Endothelial cell of hepatic sinusoid (primary cell): ENCODE data around the gene RBM4.
"Not testable (repeated sequence)": the region's sequence is repeated elsewhere in the genome, so short reads cannot be mapped to it uniquely, and the experiment has no call there.

Experiments
- in situ Hi-C: cut with HindIII; loops from 2 replicates; pipeline ENCODE4 v1.10.0; 2017; ENCODE audit warnings: low sequenced_read_pairs

RBM4 gene

GRCh38 chr11:66638177-66639065 lies at the start of gene RBM4:
Gene RBM4, plus strand, starts transcription at chr11:66638703. Its CDS starts 1,009 bp downstream, at chr11:66639712.
- in situ Hi-C loops, result no loop called here

GRCh38 chr11:66589315-66589714 lies 49.2 kb upstream of the RBM4 start:
- in situ Hi-C loops, result not testable (repeated sequence)

- in situ Hi-C loops, result no loop called here
Measured at GRCh38 chr11:66589996-66590675, 48.4 kb upstream of the RBM4 start.

- in situ Hi-C loops, result no loop called here
Measured at GRCh38 chr11:66591175-66591574, 47.3 kb upstream of the RBM4 start.

- in situ Hi-C loops, result no loop called here
Measured at GRCh38 chr11:66592457-66593302, 45.8 kb upstream of the RBM4 start, which contains the start of the genes CCDC87 and CCS. Gene CCDC87, minus strand, starts transcription at chr11:66593063. Its CDS starts 48 bp downstream, at chr11:66593015. Gene CCS, plus strand, starts transcription at chr11:66593185. Its CDS starts 77 bp downstream, at chr11:66593262.

GRCh38 chr11:66593303-66593635 lies 45.2 kb upstream of the RBM4 start:
- in situ Hi-C loops, result no loop called here

- in situ Hi-C loops, result no loop called here
Measured at GRCh38 chr11:66593650-66594049, 44.9 kb upstream of the RBM4 start.

- in situ Hi-C loops, result no loop called here
Measured at GRCh38 chr11:66595245-66595904, 43.1 kb upstream of the RBM4 start.

- in situ Hi-C loops, result no loop called here
Measured at GRCh38 chr11:66598993-66599392, 39.5 kb upstream of the RBM4 start.

- in situ Hi-C loops, result loop anchor here (5.0 kb wide), 1 partner anchor 43 kb away; no protein-coding TSS in a partner anchor
Measured at GRCh38 chr11:66600219-66600618, 38.3 kb upstream of the RBM4 start.

- in situ Hi-C loops, result loop anchor here (5.0 kb wide), 1 partner anchor 43 kb away; no protein-coding TSS in a partner anchor
Measured at GRCh38 chr11:66600631-66601233, 37.8 kb upstream of the RBM4 start.

- in situ Hi-C loops, result loop anchor here (5.0 kb wide), 1 partner anchor 46 kb away; no protein-coding TSS in a partner anchor
Measured at GRCh38 chr11:66603072-66603471, 35.4 kb upstream of the RBM4 start.

- in situ Hi-C loops, result loop anchor here (5.0 kb wide), 1 partner anchor 47 kb away; no protein-coding TSS in a partner anchor
Measured at GRCh38 chr11:66604155-66604554, 34.3 kb upstream of the RBM4 start.

- in situ Hi-C loops, result not testable (repeated sequence)
Measured at GRCh38 chr11:66606608-66607007, 31.9 kb upstream of the RBM4 start.

GRCh38 chr11:66607126-66607834 lies 31.2 kb upstream of the RBM4 start:
- in situ Hi-C loops, result no loop called here

GRCh38 chr11:66609721-66610617 lies 28.5 kb upstream of the RBM4 start:
- in situ Hi-C loops, result no loop called here

- in situ Hi-C loops, result no loop called here
Measured at GRCh38 chr11:66612458-66612857, 26.0 kb upstream of the RBM4 start.

GRCh38 chr11:66614073-66614472 lies 24.4 kb upstream of the RBM4 start:
- in situ Hi-C loops, result no loop called here
